ENCODE results near the gene FAM89A. TPM values are rescaled to one million over a fixed set of nuclear protein-coding genes. Genes with fewer than 3 reads are reported as not detected.
"Not testable (repeated sequence)": the region's sequence is repeated elsewhere in the genome, so short reads cannot be mapped to it uniquely, and the experiment has no call there.

FAM89A gene
- total RNA-seq, 1 donor from 2014 or later, result 3.1 TPM

- DNase-seq (ENCODE audit: low read depth), result no peak
Observed at GRCh38 chr1:231035799-231036198, 4.3 kb downstream of the FAM89A start.

GRCh38 chr1:231032963-231033362, 7.1 kb downstream of the FAM89A start:
- DNase-seq (ENCODE audit: low read depth), result no peak

- no peak for DNase-seq (ENCODE audit: low read depth)
Observed at GRCh38 chr1:231029841-231030240, 10.2 kb downstream of the FAM89A start.

GRCh38 chr1:231029247-231029646, 10.8 kb downstream of the FAM89A start:
- DNase-seq (ENCODE audit: low read depth), result not testable (repeated sequence)

- DNase-seq (ENCODE audit: low read depth), result no peak
Observed at GRCh38 chr1:231028682-231029081, 11.4 kb downstream of the FAM89A start.

- DNase-seq (ENCODE audit: low read depth), result no peak
Observed at GRCh38 chr1:231027971-231028370, 12.1 kb downstream of the FAM89A start.

GRCh38 chr1:231027136-231027925, 12.7 kb downstream of the FAM89A start:
- DNase-seq (ENCODE audit: low read depth), result no peak

- no peak for DNase-seq (ENCODE audit: low read depth)
Observed at GRCh38 chr1:231026576-231026975, 13.5 kb downstream of the FAM89A start.

- DNase-seq (ENCODE audit: low read depth), result no peak
Observed at GRCh38 chr1:231023150-231023549, 16.9 kb downstream of the FAM89A start.

- DNase-seq (ENCODE audit: low read depth), result not testable (repeated sequence)
Observed at GRCh38 chr1:231022543-231022942, 17.5 kb downstream of the FAM89A start.

- DNase-seq (ENCODE audit: low read depth), result peak; percentile 39
Observed at GRCh38 chr1:231021540-231022031, 18.5 kb downstream of the FAM89A start.

- no peak for DNase-seq (ENCODE audit: low read depth)
Observed at GRCh38 chr1:231020816-231021215, 19.2 kb downstream of the FAM89A start.

- DNase-seq (ENCODE audit: low read depth), result peak; percentile 8
Observed at GRCh38 chr1:231020139-231020601, 19.9 kb downstream of the FAM89A start.

GRCh38 chr1:231019711-231020110, 20.3 kb downstream of the FAM89A start:
- DNase-seq (ENCODE audit: low read depth), result no peak

- DNase-seq (ENCODE audit: low read depth), result no peak
Observed at GRCh38 chr1:231016966-231017365, 23.1 kb downstream of the FAM89A start.

GRCh38 chr1:231016234-231016633, 23.8 kb downstream of the FAM89A start:
- peak; percentile 13 for DNase-seq (ENCODE audit: low read depth)

GRCh38 chr1:231013391-231014015, 26.6 kb downstream of the FAM89A start:
- no peak for DNase-seq (ENCODE audit: low read depth)

- no peak for DNase-seq (ENCODE audit: low read depth)
Observed at GRCh38 chr1:231011963-231012362, 28.1 kb downstream of the FAM89A start.

GRCh38 chr1:231011360-231011759, 28.7 kb downstream of the FAM89A start:
- no peak for DNase-seq (ENCODE audit: low read depth)

GRCh38 chr1:231007535-231007934, 32.5 kb downstream of the FAM89A start:
- DNase-seq (ENCODE audit: low read depth), result not testable (repeated sequence)

GRCh38 chr1:231001892-231002291, 38.2 kb downstream of the FAM89A start:
- no peak for DNase-seq (ENCODE audit: low read depth)

GRCh38 chr1:231000639-231001038, 39.4 kb downstream of the FAM89A start:
- peak; percentile 64 for DNase-seq (ENCODE audit: low read depth)
